IPS-18c (cell line): ENCODE measurements around the gene SPATA31D1.

Experiments used
- H3K4me3 ChIP-seq: 2 replicates; pipeline ENCODE4 v1.7.0; 2013; ENCODE audit warnings: low read depth, mild to moderate bottlenecking, low read length, moderate library complexity; ENCODE audit not compliant: insufficient read depth
- H3K9me3 ChIP-seq: one replicate; pipeline ENCODE4 v1.6.1; 2013; ENCODE audit warnings: mild to moderate bottlenecking, low read length, moderate library complexity; ENCODE audit not compliant: control insufficient read depth, insufficient read depth

The SPATA31D1 gene

DNA sequence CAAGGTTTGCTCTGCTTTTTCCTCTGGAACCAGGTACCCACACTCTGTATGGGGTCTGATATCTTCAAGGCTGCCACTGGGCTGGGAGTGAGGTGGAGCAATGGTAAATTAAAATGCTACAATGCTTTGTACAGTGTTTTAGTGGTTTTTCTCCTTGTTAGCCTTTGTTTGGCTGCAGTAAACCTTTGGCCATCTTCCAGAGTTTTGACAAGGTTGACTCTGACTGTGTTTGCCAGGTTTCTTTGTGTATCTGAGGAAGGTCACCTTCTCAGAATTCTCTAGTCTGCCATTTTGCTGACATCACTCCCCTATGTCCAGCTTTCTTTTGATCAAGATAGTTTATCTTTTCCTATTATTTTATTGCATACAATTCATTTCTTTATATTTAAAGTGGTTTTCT lies 11.2 kb downstream of the SPATA31D1 start:
- Histone ChIP-seq H3K4me3 (no peak overlapping the region), H3K9me3 (no peaks in the 10 kb centered on the region)

DNA sequence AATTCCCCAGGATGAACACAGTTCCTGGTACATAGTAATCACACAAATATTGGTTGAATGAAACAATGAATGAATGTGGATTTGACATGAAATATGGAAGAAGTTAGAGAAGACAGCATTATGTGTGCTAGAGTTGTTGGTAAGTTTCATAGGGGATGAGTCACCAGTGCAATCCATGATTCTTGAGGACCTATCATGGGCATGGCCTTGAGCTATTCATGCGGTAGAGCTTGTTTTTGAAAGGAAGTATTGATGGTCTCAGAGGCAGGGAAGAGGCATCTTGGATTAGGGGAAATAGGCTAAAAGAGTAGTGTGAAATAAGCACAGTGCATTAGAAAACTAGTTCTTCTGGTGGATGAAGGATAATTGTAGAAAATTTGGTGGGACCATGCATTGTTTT lies 22.1 kb downstream of the SPATA31D1 start:
- Histone ChIP-seq H3K4me3 (no peak overlapping the region), H3K9me3 (peaks cover 2% of the 10 kb centered on the region)

DNA sequence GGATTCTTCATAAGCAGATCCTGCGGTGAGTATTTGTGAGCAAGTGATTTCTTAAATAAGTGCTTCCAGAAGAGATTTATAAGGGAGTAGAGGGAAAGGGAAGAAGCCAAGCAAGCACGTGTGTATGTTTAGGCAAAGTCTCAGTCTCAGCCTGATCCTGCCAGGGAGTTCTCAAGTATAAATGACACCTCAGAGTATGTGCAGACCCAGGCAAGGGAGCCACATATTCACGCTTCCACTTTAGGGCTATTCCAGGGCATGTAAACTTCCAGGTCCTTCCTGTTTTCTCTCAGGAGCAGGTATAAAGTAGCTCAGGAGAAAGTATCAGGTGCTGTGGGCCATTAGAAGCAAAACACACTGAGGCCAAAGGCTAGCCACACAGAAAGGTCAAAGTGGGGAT lies 22.6 kb downstream of the SPATA31D1 start:
- Histone ChIP-seq H3K9me3 (peaks cover 2% of the 10 kb centered on the region), H3K4me3 (no peak overlapping the region)

DNA sequence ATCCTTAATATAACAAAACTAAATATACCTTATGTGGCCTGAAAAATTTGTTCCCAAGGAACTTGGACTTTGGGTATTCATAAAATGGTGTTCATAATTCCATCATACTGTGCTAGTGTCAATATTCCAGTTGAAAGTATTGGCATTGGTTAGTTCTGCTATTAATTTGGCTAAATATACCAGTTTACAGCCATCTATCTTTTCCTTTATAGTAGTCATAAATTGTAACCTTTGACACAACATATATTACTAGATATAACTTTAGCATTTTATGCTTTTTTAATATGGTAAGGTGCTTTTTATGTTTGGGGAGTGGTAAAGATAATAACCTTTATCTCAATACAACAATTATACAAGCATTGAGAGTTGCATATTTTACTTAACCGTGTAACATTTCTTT lies 23.7 kb downstream of the SPATA31D1 start:
- H3K9me3 ChIP-seq: peaks cover 2% of the 10 kb centered on the region
- no peak overlapping the region for H3K4me3 ChIP-seq

DNA sequence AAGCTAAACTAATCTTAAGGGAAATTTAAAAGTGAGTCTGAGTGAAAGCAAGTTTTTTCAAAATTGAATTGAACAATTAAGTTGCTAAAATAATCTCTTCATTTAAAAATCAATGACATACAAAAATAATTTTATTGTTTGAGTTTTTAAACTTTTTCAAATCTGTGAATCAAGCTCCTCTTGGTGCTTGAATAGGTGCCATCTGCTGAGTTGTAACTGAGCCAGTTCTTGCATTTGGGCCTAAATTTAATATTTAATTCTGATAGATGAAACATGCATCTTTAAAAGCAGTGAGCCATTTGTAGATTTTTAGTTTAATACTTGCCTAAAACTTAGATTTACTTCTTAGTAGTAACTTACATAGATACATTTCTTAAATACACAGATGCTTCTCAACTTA lies 31.8 kb downstream of the SPATA31D1 start:
- peaks cover 3% of the 10 kb centered on the region for H3K9me3 ChIP-seq
- no peak overlapping the region for H3K4me3 ChIP-seq

- H3K9me3 ChIP-seq: peaks cover 3% of the 10 kb centered on the region
- no peak overlapping the region for H3K4me3 ChIP-seq
Observed at GRCh38 chr9:82021198-82021597, 32.6 kb downstream of the SPATA31D1 start.

- H3K9me3 ChIP-seq: peaks cover 3% of the 10 kb centered on the region
- no peak overlapping the region for H3K4me3 ChIP-seq
Observed at GRCh38 chr9:82022121-82022520, 33.5 kb downstream of the SPATA31D1 start.

- Histone ChIP-seq H3K4me3 (no peak overlapping the region), H3K9me3 (no peaks in the 10 kb centered on the region)
Observed at GRCh38 chr9:82024908-82025307, 36.3 kb downstream of the SPATA31D1 start.

DNA sequence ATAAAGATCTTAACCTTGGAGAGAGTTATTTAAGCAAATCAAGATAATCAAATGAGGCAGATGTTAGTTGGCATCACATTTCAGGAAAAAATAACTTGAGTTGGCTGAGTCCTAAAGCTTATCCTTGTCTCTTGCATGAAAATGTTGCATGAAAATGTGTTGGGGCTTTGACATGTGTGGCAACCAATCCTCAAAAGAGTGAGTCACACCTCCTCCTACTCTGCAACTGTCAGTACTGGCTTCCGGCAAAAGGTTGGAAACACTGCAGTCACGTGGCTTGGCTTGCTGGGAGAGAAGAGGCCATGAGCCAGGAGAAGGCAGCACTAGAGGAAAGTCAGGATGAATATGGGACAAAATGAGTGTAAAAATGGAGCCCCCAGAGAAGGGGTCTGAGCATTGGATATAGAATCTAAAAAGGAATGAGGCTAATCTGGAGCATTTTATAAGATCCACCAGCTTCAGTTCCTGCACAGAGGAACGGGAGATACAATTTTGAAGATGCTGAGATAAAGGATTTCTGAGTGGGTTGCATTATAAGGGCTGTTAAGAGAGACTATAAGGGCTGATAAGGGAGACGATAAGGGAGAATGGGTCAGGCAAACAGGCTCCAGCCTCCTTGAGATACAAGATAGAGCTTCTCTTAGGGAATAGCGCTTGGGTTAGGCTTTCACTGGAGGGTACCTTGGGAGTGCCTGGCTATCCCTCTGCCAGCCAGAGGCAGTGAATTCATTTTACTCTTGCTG lies 43.1 kb downstream of the SPATA31D1 start:
- Histone ChIP-seq H3K9me3 (no peaks in the 10 kb centered on the region), H3K4me3 (no peak overlapping the region)

GRCh38 chr9:82034956-82035731 lies 46.6 kb downstream of the SPATA31D1 start:
- no peaks in the 10 kb centered on the region for H3K9me3 ChIP-seq
- no peak overlapping the region for H3K4me3 ChIP-seq

DNA sequence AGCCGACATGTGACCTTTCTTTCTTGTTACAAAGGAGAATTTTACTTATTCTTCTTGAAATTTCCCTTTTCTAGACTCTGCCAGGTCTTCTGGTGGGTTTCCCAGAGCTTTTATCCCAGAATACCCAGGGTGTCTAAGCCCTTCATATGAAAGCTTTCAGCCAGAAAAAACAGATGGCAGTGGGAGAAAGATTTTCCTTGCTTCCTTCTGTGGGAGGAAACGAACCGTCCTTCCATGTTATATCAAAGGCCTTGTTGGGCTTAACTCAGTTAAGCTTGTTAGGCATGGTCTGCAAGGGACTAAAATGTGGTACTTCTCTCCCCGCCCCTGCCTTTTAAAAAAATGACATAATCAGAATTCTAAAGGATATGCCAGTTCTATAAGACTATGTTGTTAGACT lies 47.5 kb downstream of the SPATA31D1 start:
- no peak overlapping the region for H3K4me3 ChIP-seq

GRCh38 chr9:82037126-82037525 lies 48.6 kb downstream of the SPATA31D1 start:
- H3K9me3 ChIP-seq: no peaks in the 10 kb centered on the region
- H3K4me3 ChIP-seq: no peak overlapping the region

More for the DNA sequence above, 47.5 kb downstream of the SPATA31D1 start:
- no peaks in the 10 kb centered on the region for H3K9me3 ChIP-seq

GRCh38 chr9:82038897-82039296 lies 50.3 kb downstream of the SPATA31D1 start:
- no peak overlapping the region for H3K4me3 ChIP-seq

More at GRCh38 chr9:82038897-82039296, 50.3 kb downstream of the SPATA31D1 start:
- H3K9me3 ChIP-seq: no peaks in the 10 kb centered on the region
